Endothelial cell of hepatic sinusoid (primary cell): ENCODE results near the gene FBXO2.

Experiments
- in situ Hi-C: cut with HindIII; loops from 2 replicates; pipeline ENCODE4 v1.10.0; 2017; ENCODE audit warnings: low sequenced_read_pairs

Gene FBXO2

GRCh38 chr1:11599891-11600576 is 54.2 kb downstream of the FBXO2 start:
- in situ Hi-C loops = no loop called here

GRCh38 chr1:11598461-11598860 is 55.8 kb downstream of the FBXO2 start:
- in situ Hi-C loops = no loop called here
